A673 (cell line): ENCODE results near the gene CTSZ.

Source experiments
- EZH2 ChIP-seq: fragments of 200-600 bp; sonication (generic); IDR thresholded peaks from 2 replicates; pipeline ENCODE4 v1.6.1; 2017; ENCODE audit warnings: borderline replicate concordance, low read depth, mild to moderate bottlenecking, mixed read lengths, antibody characterized with exemption, low read length; ENCODE audit not compliant: poor library complexity, severe bottlenecking
- TF ChIP-seq, protein P1 (sequence below): fragments of 300-800, 200-600 bp; sonication (generic); conservative IDR thresholded peaks from 2 replicates; pipeline ENCODE4 v1.5.1; 2017; ENCODE audit warnings: low read depth, mild to moderate bottlenecking, antibody characterized with exemption, low read length, moderate library complexity, mixed read lengths

DNA sequence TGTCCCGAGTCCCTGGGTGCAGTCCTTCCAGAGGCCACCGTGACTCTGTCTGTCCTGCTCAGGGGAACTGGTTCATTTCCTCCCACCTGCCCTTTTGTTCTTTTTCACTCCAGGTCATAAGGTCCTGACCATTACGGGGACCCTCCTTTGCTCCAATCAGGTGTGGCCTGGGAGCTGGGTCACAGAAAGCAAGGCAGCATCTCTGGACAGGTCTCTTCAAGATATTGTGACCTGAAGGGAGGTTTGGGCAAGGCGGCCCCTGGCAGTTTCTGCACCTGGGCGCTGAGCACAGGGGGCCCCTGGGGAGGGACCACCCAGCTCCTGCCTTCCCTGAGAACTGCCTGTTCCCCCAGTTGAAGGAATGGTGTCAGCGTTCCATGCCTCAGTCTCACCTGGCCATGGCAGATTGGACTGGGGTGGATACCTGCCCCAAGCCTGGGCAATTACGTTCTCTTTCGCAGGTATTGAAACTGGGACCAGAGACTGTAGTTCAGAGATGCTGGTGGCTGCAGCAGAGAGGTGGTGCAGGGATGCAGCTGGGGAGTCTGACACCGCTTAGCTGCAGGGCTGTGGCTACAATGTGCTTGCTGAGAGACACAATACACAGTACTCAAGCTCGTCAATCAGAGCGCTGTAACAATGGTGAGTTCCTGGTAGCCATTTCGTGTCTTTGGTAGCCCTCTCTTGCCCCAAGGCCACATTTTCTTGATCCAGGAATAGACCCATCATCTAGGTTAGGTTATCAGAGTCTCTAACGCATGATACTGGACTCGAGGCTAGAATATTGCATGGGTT is 41.6 kb downstream of the CTSZ start:
- TF ChIP-seq, protein P1, sequence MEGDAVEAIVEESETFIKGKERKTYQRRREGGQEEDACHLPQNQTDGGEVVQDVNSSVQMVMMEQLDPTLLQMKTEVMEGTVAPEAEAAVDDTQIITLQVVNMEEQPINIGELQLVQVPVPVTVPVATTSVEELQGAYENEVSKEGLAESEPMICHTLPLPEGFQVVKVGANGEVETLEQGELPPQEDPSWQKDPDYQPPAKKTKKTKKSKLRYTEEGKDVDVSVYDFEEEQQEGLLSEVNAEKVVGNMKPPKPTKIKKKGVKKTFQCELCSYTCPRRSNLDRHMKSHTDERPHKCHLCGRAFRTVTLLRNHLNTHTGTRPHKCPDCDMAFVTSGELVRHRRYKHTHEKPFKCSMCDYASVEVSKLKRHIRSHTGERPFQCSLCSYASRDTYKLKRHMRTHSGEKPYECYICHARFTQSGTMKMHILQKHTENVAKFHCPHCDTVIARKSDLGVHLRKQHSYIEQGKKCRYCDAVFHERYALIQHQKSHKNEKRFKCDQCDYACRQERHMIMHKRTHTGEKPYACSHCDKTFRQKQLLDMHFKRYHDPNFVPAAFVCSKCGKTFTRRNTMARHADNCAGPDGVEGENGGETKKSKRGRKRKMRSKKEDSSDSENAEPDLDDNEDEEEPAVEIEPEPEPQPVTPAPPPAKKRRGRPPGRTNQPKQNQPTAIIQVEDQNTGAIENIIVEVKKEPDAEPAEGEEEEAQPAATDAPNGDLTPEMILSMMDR = no peak
- no peak for TF ChIP-seq EZH2
